DND-41 (cell line): Measurements from ENCODE around the gene TPRX2.
"Not testable (repeated sequence)": the region's sequence is repeated elsewhere in the genome, so short reads cannot be mapped to it uniquely, and the experiment has no call there.

Source experiments
- ATAC-seq: fragments of 200-7000 bp; cut with Tn5 transposase; 3 replicates; pipeline ENCODE4 v1.9.1; 2021; ENCODE audit warnings: low read depth; ENCODE audit not compliant: insufficient read depth
- DNase-seq: peaks from one replicate; pipeline ENCODE4 v3.0.0-alpha.2; 2020
- H2AFZ ChIP-seq: 2 replicates; pipeline ENCODE4 v1.6.0; 2012; ENCODE audit warnings: low read depth, low read length
- H3K27ac ChIP-seq: 2 replicates; pipeline ENCODE4 v1.5.1; 2012; ENCODE audit warnings: low read length, inconsistent platforms
- H3K27me3 ChIP-seq: fragments of 200-600 bp; sonication (generic); 2 replicates; pipeline ENCODE4 v1.6.0; 2012; ENCODE audit warnings: low read length, mild to moderate bottlenecking, inconsistent platforms; ENCODE audit not compliant: insufficient read depth, poor library complexity
- H3K36me3 ChIP-seq: 2 replicates; pipeline ENCODE4 v1.5.1; 2012; ENCODE audit warnings: low read length, inconsistent platforms; ENCODE audit not compliant: insufficient read depth
- H3K4me1 ChIP-seq: 2 replicates; pipeline ENCODE4 v1.5.1; 2012; ENCODE audit warnings: mild to moderate bottlenecking, low read length; ENCODE audit not compliant: insufficient read depth
- H3K4me2 ChIP-seq: 2 replicates; pipeline ENCODE4 v1.6.0; 2012; ENCODE audit warnings: mild to moderate bottlenecking, moderate library complexity, low read length, inconsistent platforms; ENCODE audit not compliant: insufficient read depth
- H3K4me3 ChIP-seq, 2 experiments: fragments of 200-600 bp in 1 of 2; shearing (Covaris generic) in 1 of 2; 2 replicates each; pipeline ENCODE4 v1.5.1; 2012 to 2016; ENCODE audit warnings: inconsistent platforms in 2 of 2, low read length in 2 of 2, mild to moderate bottlenecking in 2 of 2, low read depth in 1 of 2, moderate library complexity in 1 of 2
- H3K79me2 ChIP-seq: 2 replicates; pipeline ENCODE4 v1.6.0; 2012; ENCODE audit warnings: low read length, inconsistent platforms; ENCODE audit not compliant: insufficient read depth
- H3K9ac ChIP-seq: 2 replicates; pipeline ENCODE4 v1.6.0; 2012; ENCODE audit warnings: low read depth, mild to moderate bottlenecking, inconsistent platforms, low read length, moderate library complexity
- H3K9me3 ChIP-seq: 2 replicates; pipeline ENCODE4 v1.5.1; 2012; ENCODE audit warnings: low read length, moderate library complexity, mild to moderate bottlenecking, inconsistent platforms; ENCODE audit not compliant: insufficient read depth, severe bottlenecking
- H4K20me1 ChIP-seq: 2 replicates; pipeline ENCODE4 v1.6.0; 2012; ENCODE audit warnings: low read length; ENCODE audit not compliant: insufficient read depth
- CTCF ChIP-seq: IDR thresholded peaks from 2 replicates; pipeline ENCODE4 v1.5.1; 2012; ENCODE audit warnings: borderline replicate concordance, low read length, moderate library complexity, mild to moderate bottlenecking; ENCODE audit not compliant: poor library complexity, severe bottlenecking; ENCODE audit errors: extremely low read depth
- EZH2 ChIP-seq: IDR thresholded peaks from 3 replicates; pipeline ENCODE4 v1.6.1; 2012; ENCODE audit warnings: borderline replicate concordance, low read depth, mild to moderate bottlenecking, moderate library complexity, low read length, inconsistent platforms; ENCODE audit not compliant: severe bottlenecking

The TPRX2 gene

GRCh38 chr19:47848823-47849473 is 10.1 kb upstream of the TPRX2 start:
- TF ChIP-seq EZH2 = no peak
- TF ChIP-seq CTCF = no peak
- Histone ChIP-seq H3K27ac (no peak overlapping the region), H2AFZ (no peak overlapping the region), H3K4me2 (no peak overlapping the region), H4K20me1 (no peaks in the 10 kb centered on the region), H3K9me3 (no peaks in the 10 kb centered on the region), H3K9ac (no peak overlapping the region), H3K36me3 (no peaks in the 10 kb centered on the region), H3K4me1 (no peaks in the 10 kb centered on the region), H3K79me2 (no peaks in the 10 kb centered on the region), H3K4me3 (no peak overlapping the region), H3K27me3 (peaks cover 2% of the 10 kb centered on the region)
- DNase-seq = no peak
- ATAC-seq = no peak

- DNase-seq = no peak
- H3K4me1 ChIP-seq = no peaks in the 10 kb centered on the region
- H3K27me3 ChIP-seq = peaks cover 2% of the 10 kb centered on the region
- H3K36me3 ChIP-seq = no peaks in the 10 kb centered on the region
- H2AFZ ChIP-seq = no peak overlapping the region
- no peak overlapping the region for H3K27ac ChIP-seq
- no peak for ATAC-seq
- H3K4me2 ChIP-seq = no peak overlapping the region
- H3K9ac ChIP-seq = no peak overlapping the region
- no peaks in the 10 kb centered on the region for H4K20me1 ChIP-seq
- TF ChIP-seq CTCF (no peak), EZH2 (no peak)
- H3K79me2 ChIP-seq = no peaks in the 10 kb centered on the region
- H3K9me3 ChIP-seq = no peaks in the 10 kb centered on the region
- no peak overlapping the region for H3K4me3 ChIP-seq
These were observed 6.0 kb upstream of the TPRX2 start for GRCh38 chr19:47853003-47853402.

GRCh38 chr19:47854459-47854858 is 4.6 kb upstream of the TPRX2 start:
- DNase-seq (no peak), ATAC-seq (no peak)
- no peak for TF ChIP-seq CTCF
- no peak overlapping the region for H2AFZ ChIP-seq
- H3K4me1 ChIP-seq = no peaks in the 10 kb centered on the region
- no peaks in the 10 kb centered on the region for H4K20me1 ChIP-seq
- H3K27ac ChIP-seq = no peak overlapping the region
- no peaks in the 10 kb centered on the region for H3K36me3 ChIP-seq
- no peak overlapping the region for H3K4me2 ChIP-seq
- H3K27me3 ChIP-seq = peaks cover 2% of the 10 kb centered on the region
- no peak overlapping the region for H3K4me3 ChIP-seq
- no peak overlapping the region for H3K9ac ChIP-seq
- H3K9me3 ChIP-seq = no peaks in the 10 kb centered on the region
- no peaks in the 10 kb centered on the region for H3K79me2 ChIP-seq

GRCh38 chr19:47858231-47858630 is 804 bp upstream of the TPRX2 start:
- not testable (repeated sequence) for H3K79me2 ChIP-seq, H3K27ac ChIP-seq, H2AFZ ChIP-seq, DNase-seq, H3K36me3 ChIP-seq, ATAC-seq, H3K4me1 ChIP-seq, H3K9me3 ChIP-seq, H3K4me2 ChIP-seq, H3K27me3 ChIP-seq, H3K4me3 ChIP-seq, H3K9ac ChIP-seq, H4K20me1 ChIP-seq

- not testable (repeated sequence) for H3K79me2 ChIP-seq, H4K20me1 ChIP-seq, H3K4me3 ChIP-seq, H3K9me3 ChIP-seq, H3K36me3 ChIP-seq, H3K9ac ChIP-seq, DNase-seq, ATAC-seq, H3K4me2 ChIP-seq, H2AFZ ChIP-seq, H3K27me3 ChIP-seq, H3K4me1 ChIP-seq, H3K27ac ChIP-seq
These were observed 803 bp downstream of the TPRX2 start for GRCh38 chr19:47859838-47860237.
